Tibial nerve (tissue), 4 donors: ENCODE measurements around the gene ZNF697.

Source experiments
- CTCF ChIP-seq, 5 experiments: fragments of 200-600 bp in 3 of 5; fragments of 450-650 bp in 2 of 5; sonication (generic) in 3 of 5; IDR thresholded peaks; one replicate each; pipeline ENCODE4 v1.5.1; 2016 to 2019; ENCODE audit warnings: antibody characterized with exemption in 5 of 5, mild to moderate bottlenecking in 3 of 5, moderate library complexity in 2 of 5
- EP300 ChIP-seq, 2 donors: sonication (generic); formaldehyde crosslinking; IDR thresholded peaks; one replicate each; pipeline ENCODE4 v1.6.1; 2017; ENCODE audit warnings: antibody characterized with exemption in 2 of 2, mild to moderate bottlenecking in 1 of 2
- POLR2A ChIP-seq, 2 donors: fragments of 450-650 bp; IDR thresholded peaks; one replicate each; pipeline ENCODE4 v1.6.1; 2017; ENCODE audit warnings: antibody characterized with exemption in 2 of 2, mild to moderate bottlenecking in 2 of 2, moderate library complexity in 2 of 2

GRCh38 chr1:119636491-119637089 lies 11.5 kb downstream of the ZNF697 start:
- TF ChIP-seq CTCF (IDR thresholded peaks at IDR 0.05) (no peak), POLR2A (IDR thresholded peaks at IDR 0.05) (no peak), EP300 (IDR thresholded peaks at IDR 0.05) (no peak)
